D721Med (cell line): ENCODE measurements around the gene UPP2.

Experiments
- DNase-seq: peaks from one replicate; pipeline ENCODE4 v3.0.0; 2011; ENCODE audit warnings: low spot score; ENCODE audit not compliant: insufficient read length
- FAIRE-seq: peaks from 2 replicates; lab custom pipeline; 2011; peaks lifted over from hg19 to GRCh38; lab: Jason Lieb, UNC
- CTCF ChIP-seq: IDR thresholded peaks from 2 replicates; pipeline ENCODE4 v1.5.1; 2012; ENCODE audit warnings: mild to moderate bottlenecking, control low read depth; ENCODE audit not compliant: insufficient read depth; ENCODE audit errors: missing control alignments

Gene UPP2

GRCh38 chr2:158153270-158154015 lies 51.8 kb downstream of the UPP2 start:
- FAIRE-seq, result no peak
- DNase-seq, result no peak
- TF ChIP-seq CTCF, result no peak

GRCh38 chr2:158154596-158154995 lies 52.9 kb downstream of the UPP2 start:
- no peak for DNase-seq
- TF ChIP-seq CTCF, result no peak
- no peak for FAIRE-seq

- DNase-seq, result no peak
- no peak for TF ChIP-seq CTCF
- no peak for FAIRE-seq
Measured at GRCh38 chr2:158172719-158173118, 71.0 kb downstream of the UPP2 start.

GRCh38 chr2:158174495-158174894 lies 72.8 kb downstream of the UPP2 start:
- no peak for FAIRE-seq

GRCh38 chr2:158174956-158175355 lies 73.3 kb downstream of the UPP2 start:
- DNase-seq, result no peak
- FAIRE-seq, result no peak
- TF ChIP-seq CTCF, result no peak

More at GRCh38 chr2:158174495-158174894, 72.8 kb downstream of the UPP2 start:
- no peak for TF ChIP-seq CTCF
- DNase-seq, result no peak

- FAIRE-seq (no peak), DNase-seq (no peak)
- TF ChIP-seq CTCF, result no peak
Measured at GRCh38 chr2:158178646-158179045, 77.0 kb downstream of the UPP2 start.

GRCh38 chr2:158179660-158180059 lies 78.0 kb downstream of the UPP2 start:
- no peak for DNase-seq
- TF ChIP-seq CTCF, result peak; percentile 49
- no peak for FAIRE-seq
